SK-N-SH (cell line): Measurements from ENCODE around the gene FAM151B. TPM values are rescaled to one million over a fixed set of nuclear protein-coding genes. Genes with fewer than 3 reads are reported as not detected.

Experiments
- CTCF ChIA-PET: fragments of 300-600, 350-600 bp; formaldehyde crosslinking; extraction: SDS; loops from one replicate; lab custom pipeline; 2021; lab: Yijun Ruan, JAX
- POLR2A ChIA-PET: fragments of 350-600 bp; sonication (Branson Sonifier 250); formaldehyde crosslinking; extraction: SDS; loops from one replicate; lab custom pipeline; 2020; ENCODE audit warnings: antibody characterized with exemption, inconsistent platforms; lab: Yijun Ruan, JAX
- DNase-seq: peaks from one replicate; pipeline ENCODE4 v3.0.0; 2012
- H2AFZ ChIP-seq: fragments of 200-600 bp; sonication (generic); 2 replicates; pipeline ENCODE4 v1.8.1; 2016; ENCODE audit warnings: antibody characterized with exemption, mild to moderate bottlenecking, low read depth
- H3F3A ChIP-seq: fragments of 200-600 bp; sonication (generic); replicated peaks from 2 replicates; pipeline ENCODE3; 2016; ENCODE audit warnings: antibody characterized with exemption, mild to moderate bottlenecking; ENCODE audit not compliant: insufficient read depth
- H3K27ac ChIP-seq, 2 experiments: fragments of 200-500 bp in 1 of 2; fragments of 200-600 bp in 1 of 2; sonication (Bioruptor generic) in 1 of 2; sonication (generic), shearing (Covaris generic) in 1 of 2; 2 replicates each; pipeline versions ENCODE4 v1.5.1 to v1.6.1; 2014 to 2016; ENCODE audit warnings: low read depth in 2 of 2, inconsistent platforms in 1 of 2, low read length in 1 of 2, mild to moderate bottlenecking in 1 of 2, mixed read lengths in 1 of 2
- H3K27me3 ChIP-seq: fragments of 200-600 bp; sonication (generic), shearing (Covaris generic); 2 replicates; pipeline ENCODE4 v1.6.1; 2016; ENCODE audit warnings: mixed run types; ENCODE audit not compliant: insufficient read depth
- H3K36me3 ChIP-seq, 2 experiments: fragments of 200-500 bp in 1 of 2; fragments of 200-600 bp in 1 of 2; sonication (Bioruptor generic) in 1 of 2; sonication (generic) in 1 of 2; replicated peaks in 1 of 2; 2 replicates each; pipeline versions ENCODE3 to v1.5.1; 2014 to 2016; ENCODE audit warnings: low read length in 1 of 2, mild to moderate bottlenecking in 1 of 2; ENCODE audit not compliant: insufficient read depth in 2 of 2, control insufficient read depth in 1 of 2
- H3K4me1 ChIP-seq, 2 experiments: fragments of 200-500 bp in 1 of 2; fragments of 200-600 bp in 1 of 2; sonication (Bioruptor generic) in 1 of 2; sonication (generic), shearing (Covaris generic) in 1 of 2; 2 replicates each; pipeline versions ENCODE4 v1.5.1 to v1.6.1; 2014 to 2016; ENCODE audit warnings: low read depth in 1 of 2, low read length in 1 of 2, mixed run types in 1 of 2; ENCODE audit not compliant: insufficient read depth in 2 of 2, control insufficient read depth in 1 of 2
- H3K4me2 ChIP-seq: fragments of 200-600 bp; sonication (generic), shearing (Covaris generic); 2 replicates; pipeline ENCODE4 v1.6.1; 2017; ENCODE audit warnings: mixed run types
- H3K4me3 ChIP-seq, 2 experiments: fragments of 200-500 bp in 1 of 2; fragments of 200-600 bp in 1 of 2; sonication (Bioruptor generic) in 1 of 2; sonication (generic), shearing (Covaris generic) in 1 of 2; 2 replicates each; pipeline versions ENCODE4 v1.5.1 to v1.8.1; 2014 to 2016; ENCODE audit warnings: low read depth in 2 of 2, inconsistent platforms in 1 of 2, low read length in 1 of 2, mild to moderate bottlenecking in 1 of 2, mixed read lengths in 1 of 2, moderate library complexity in 1 of 2
- H3K79me2 ChIP-seq: fragments of 200-600 bp; sonication (generic); 2 replicates; pipeline ENCODE4 v1.8.1; 2017; ENCODE audit warnings: mild to moderate bottlenecking; ENCODE audit not compliant: insufficient read depth
- H3K9ac ChIP-seq: fragments of 200-600 bp; sonication (generic); 2 replicates; pipeline ENCODE4 v1.6.1; 2017; ENCODE audit warnings: mixed run types
- H3K9me2 ChIP-seq: fragments of 200-600 bp; sonication (generic); 2 replicates; pipeline ENCODE4 v1.6.1; 2017; ENCODE audit warnings: mixed run types
- H3K9me3 ChIP-seq: fragments of 200-600 bp; sonication (generic); 2 replicates; pipeline ENCODE4 v1.6.1; 2017; ENCODE audit warnings: mixed run types, mild to moderate bottlenecking, moderate library complexity
- H4K20me1 ChIP-seq: fragments of 200-600 bp; sonication (generic); 2 replicates; pipeline ENCODE4 v1.6.1; 2017; ENCODE audit warnings: mild to moderate bottlenecking, mixed run types; ENCODE audit not compliant: insufficient read depth
- CTCF ChIP-seq: fragments of 200-600 bp; sonication (generic); IDR thresholded peaks from 2 replicates; pipeline ENCODE4 v1.6.1; 2017; ENCODE audit warnings: antibody characterized with exemption, mild to moderate bottlenecking, moderate library complexity
- FOSL2 ChIP-seq: IDR thresholded peaks from 2 replicates; pipeline ENCODE4 v1.4.0; 2012; ENCODE audit warnings: low read depth, mild to moderate bottlenecking, moderate library complexity, borderline replicate concordance
- FOXM1 ChIP-seq: IDR thresholded peaks from 2 replicates; pipeline ENCODE4 v1.4.0; 2012; ENCODE audit warnings: low read depth, mild to moderate bottlenecking
- GABPA ChIP-seq: IDR thresholded peaks from 2 replicates; pipeline ENCODE4 v1.4.0; 2012; ENCODE audit warnings: low read depth, mild to moderate bottlenecking
- GATA2 ChIP-seq: sonication (generic); formaldehyde crosslinking; IDR thresholded peaks from 2 replicates; pipeline ENCODE4 v1.5.0; 2020; ENCODE audit warnings: mild to moderate bottlenecking, missing genetic modification reagents
- IRF3 ChIP-seq: fragments of 150-350 bp; IDR thresholded peaks from 2 replicates; pipeline ENCODE4 v1.6.1; 2016; ENCODE audit warnings: mild to moderate bottlenecking, low read depth, low read length
- JUND ChIP-seq: IDR thresholded peaks from 2 replicates; pipeline ENCODE4 v1.4.0; 2012
- MEF2A ChIP-seq: IDR thresholded peaks from 2 replicates; pipeline ENCODE4 v1.4.0; 2012; ENCODE audit warnings: low read depth, borderline replicate concordance
- MXI1 ChIP-seq: IDR thresholded peaks from 2 replicates; pipeline ENCODE4 v1.6.1; 2012; ENCODE audit warnings: mild to moderate bottlenecking, low read depth, low read length, improper control_type of control experiment
- NFIC ChIP-seq: IDR thresholded peaks from 2 replicates; pipeline ENCODE4 v1.4.0; 2012; ENCODE audit warnings: borderline replicate concordance
- PBX3 ChIP-seq: IDR thresholded peaks from 2 replicates; pipeline ENCODE4; 2012
- POLR2AphosphoS5 ChIP-seq: IDR thresholded peaks from 2 replicates; pipeline ENCODE4 v1.6.1; 2012; ENCODE audit warnings: low read depth, low read length
- RAD21 ChIP-seq: IDR thresholded peaks from 2 replicates; pipeline ENCODE4 v1.6.1; 2012; ENCODE audit warnings: mild to moderate bottlenecking, low read length
- RCOR1 ChIP-seq: fragments of 150-350 bp; IDR thresholded peaks from 2 replicates; pipeline ENCODE4 v1.6.1; 2017; ENCODE audit warnings: antibody characterized with exemption, low read length
- RFX5 ChIP-seq: IDR thresholded peaks from 2 replicates; pipeline ENCODE4 v1.6.1; 2012; ENCODE audit warnings: mild to moderate bottlenecking, improper control_type of control experiment, low read length
- RXRA ChIP-seq: IDR thresholded peaks from 2 replicates; pipeline ENCODE4 v1.4.0; 2012; ENCODE audit warnings: low read depth, mild to moderate bottlenecking, borderline replicate concordance
- SMC3 ChIP-seq: IDR thresholded peaks from 2 replicates; pipeline ENCODE4 v1.6.1; 2012; ENCODE audit warnings: low read depth, low read length, improper control_type of control experiment
- TAF1 ChIP-seq: IDR thresholded peaks from 2 replicates; pipeline ENCODE4 v1.6.1; 2012; ENCODE audit warnings: low read depth, mild to moderate bottlenecking, low read length, moderate library complexity, borderline replicate concordance
- TCF12 ChIP-seq: IDR thresholded peaks from 2 replicates; pipeline ENCODE4 v1.4.0; 2012
- WGBS: methylation state at CpG from one replicate; pipeline ENCODE4 v1.1.6; 2017; ENCODE audit warnings: low lambda C conversion rate; 5-methylcytosine and 5-hydroxymethylcytosine counted together
- polyA plus RNA-seq, 3 experiments: library from polyadenylated mRNA; depleted of rRNA; stranded (reverse); fragments of >200 nt; gene quantifications; 2 replicates each; pipeline ENCODE4 v1.2.3, GENCODE V29; 2012

FAM151B gene
- polyA plus RNA-seq, 1 of the 3 experiments (the other 2 are of a cell fraction): 1.2 TPM

- no peak for TF ChIP-seq RCOR1
Measured at GRCh38 chr5:80474929-80475328, 13.0 kb upstream of the FAM151B start (continued).

- CTCF ChIA-PET: interaction anchor here (0.9 kb wide), 1 partner anchor 171 kb away, joined by 3 read pairs; no protein-coding TSS in a partner anchor
- no peak for DNase-seq
- H3K79me2 ChIP-seq: no peaks in the 10 kb centered on the region
Measured at GRCh38 chr5:80479713-80480112, 8.2 kb upstream of the FAM151B start.

GRCh38 chr5:80480354-80480753 is 7.5 kb upstream of the FAM151B start:
- ChIA-PET POLR2A (no interaction called here), CTCF (interaction anchor here (0.7 to 2.0 kb wide), 5 partner anchors 8 to 701 kb away, joined by 3 to 14 read pairs (median 5); no protein-coding TSS in a partner anchor)
- no peak overlapping the region for H3K4me2 ChIP-seq
- H4K20me1 ChIP-seq: no peaks in the 10 kb centered on the region
- no peak overlapping the region for H3K27ac ChIP-seq
- H3K9ac ChIP-seq: no peak overlapping the region
- no peak for TF ChIP-seq GABPA
- no peak for TF ChIP-seq CTCF
- no peak for TF ChIP-seq TCF12
- TF ChIP-seq POLR2AphosphoS5: no peak
- no peak for TF ChIP-seq GATA2
- no peaks in the 10 kb centered on the region for H3K27me3 ChIP-seq
- H3K4me1 ChIP-seq: no peaks in the 10 kb centered on the region
- no peak overlapping the region for H2AFZ ChIP-seq
- H3K4me3 ChIP-seq: no peak overlapping the region
- peaks cover 5% of the 10 kb centered on the region for H3F3A ChIP-seq
- 93% methylated on average over 2 of the region's 2 CpGs for WGBS
- H3K9me3 ChIP-seq: peaks cover 19% of the 10 kb centered on the region; the same call in 1 of the 2 replicates
- no peak for DNase-seq
- H3K9me2 ChIP-seq: no peaks in the 10 kb centered on the region
- no peaks in the 10 kb centered on the region for H3K79me2 ChIP-seq
- peaks cover 28 to 87% of the 10 kb centered on the region in 2 experiments for H3K36me3 ChIP-seq

More at GRCh38 chr5:80479713-80480112, 8.2 kb upstream of the FAM151B start:
- Histone ChIP-seq H4K20me1 (no peaks in the 10 kb centered on the region), H3K36me3 (peaks cover 34 to 90% of the 10 kb centered on the region in 2 experiments), H3K9me3 (peaks cover 19% of the 10 kb centered on the region; the same call in 1 of the 2 replicates), H3K27ac (no peak overlapping the region), H3K27me3 (no peaks in the 10 kb centered on the region), H3K4me3 (no peak overlapping the region), H3K9me2 (no peaks in the 10 kb centered on the region), H3K4me1 (no peaks in the 10 kb centered on the region), H3K9ac (no peak overlapping the region), H2AFZ (no peak overlapping the region), H3K4me2 (no peak overlapping the region), H3F3A (peaks cover 5% of the 10 kb centered on the region)
- POLR2A ChIA-PET: no interaction called here
- no peak for TF ChIP-seq RAD21
- no peak for TF ChIP-seq MEF2A
- no peak for TF ChIP-seq GATA2
- TF ChIP-seq IRF3: no peak
- no peak for TF ChIP-seq NFIC
- no peak for TF ChIP-seq POLR2AphosphoS5
- no peak for TF ChIP-seq GABPA
- no peak for TF ChIP-seq MXI1
- TF ChIP-seq RXRA: no peak
- no peak for TF ChIP-seq TAF1
- no peak for TF ChIP-seq RFX5
- TF ChIP-seq FOXM1: no peak
- no peak for TF ChIP-seq FOSL2
- TF ChIP-seq JUND: no peak
- no peak for TF ChIP-seq SMC3
- no peak for TF ChIP-seq PBX3
